Hepatocyte (in vitro differentiated cells): ENCODE results near the gene PEAK1. TPM values are rescaled to one million over a fixed set of nuclear protein-coding genes. Genes with fewer than 3 reads are reported as not detected.
A peak's percentile ranks its signal among the peaks of the same experiment; 100 is the strongest.

Experiments used
- DNase-seq: peaks from one replicate; pipeline ENCODE4 v3.0.0-alpha.2; 2016; ENCODE audit warnings: low spot score
- H2AFZ ChIP-seq: fragments of 200-600 bp; sonication (generic); 2 replicates; pipeline ENCODE4 v1.6.0; 2016; ENCODE audit warnings: antibody characterized with exemption, mild to moderate bottlenecking
- H3K27ac ChIP-seq: fragments of 200-600 bp; sonication (generic); 2 replicates; pipeline ENCODE4 v1.5.1; 2016; ENCODE audit warnings: mild to moderate bottlenecking
- H3K27me3 ChIP-seq: fragments of 200-600 bp; sonication (generic); 2 replicates; pipeline ENCODE4 v1.6.1; 2016
- H3K36me3 ChIP-seq: fragments of 200-600 bp; sonication (generic); replicated peaks from 2 replicates; pipeline ENCODE4 v1.5.1; 2016; ENCODE audit warnings: low read depth; ENCODE audit not compliant: insufficient read depth
- H3K4me1 ChIP-seq: fragments of 200-600 bp; sonication (generic); 2 replicates; pipeline ENCODE4 v1.5.1; 2016; ENCODE audit warnings: mild to moderate bottlenecking, moderate library complexity; ENCODE audit not compliant: insufficient read depth
- H3K4me2 ChIP-seq: fragments of 200-600 bp; sonication (generic); 2 replicates; pipeline ENCODE4 v1.6.0; 2016
- H3K4me3 ChIP-seq: fragments of 200-600 bp; sonication (generic); 2 replicates; pipeline ENCODE4 v1.5.1; 2016; ENCODE audit warnings: mild to moderate bottlenecking
- H3K79me2 ChIP-seq: fragments of 200-600 bp; sonication (generic); 2 replicates; pipeline ENCODE4 v1.6.0; 2017; ENCODE audit warnings: mild to moderate bottlenecking
- H3K9me2 ChIP-seq: fragments of 200-600 bp; sonication (generic); replicated peaks from 2 replicates; pipeline ENCODE4 v1.6.0; 2017; ENCODE audit warnings: mild to moderate bottlenecking; ENCODE audit not compliant: insufficient read depth
- H3K9me3 ChIP-seq: fragments of 200-600 bp; sonication (generic); 2 replicates; pipeline ENCODE4 v1.5.1; 2016; ENCODE audit warnings: low read depth, mild to moderate bottlenecking
- H4K20me1 ChIP-seq: fragments of 200-600 bp; sonication (generic); 2 replicates; pipeline ENCODE4 v1.6.0; 2016; ENCODE audit warnings: mild to moderate bottlenecking; ENCODE audit not compliant: insufficient read depth, poor library complexity, severe bottlenecking
- EZH2 ChIP-seq: fragments of 200-600 bp; sonication (generic); IDR thresholded peaks from 2 replicates; pipeline ENCODE4 v1.6.1; 2016; ENCODE audit warnings: antibody characterized with exemption, mild to moderate bottlenecking, borderline replicate concordance
- EZH2phosphoT487 ChIP-seq: fragments of 200-600 bp; sonication (generic); IDR thresholded peaks from one replicate; pipeline ENCODE4 v1.6.1; 2018; ENCODE audit warnings: antibody characterized with exemption, mild to moderate bottlenecking, low read depth, moderate library complexity; ENCODE audit not compliant: unreplicated experiment, severe bottlenecking
- WGBS: methylation state at CpG from one replicate; pipeline ENCODE4 v1.1.6; 2016; ENCODE audit warnings: low lambda C conversion rate; ENCODE audit errors: missing lambda C conversion rate; 5-methylcytosine and 5-hydroxymethylcytosine counted together
- polyA plus RNA-seq: library from polyadenylated mRNA; unstranded; fragments of >200 nt; fragmentation: Nextera tagmentation; extraction: Ambion mirVana; gene quantifications from 2 replicates; pipeline ENCODE4 v1.2.1, GENCODE V29; 2016
- total RNA-seq: library from RNA; depleted of rRNA; stranded (reverse); fragments of >200 nt; gene quantifications from 2 replicates; pipeline ENCODE4 v1.2.3, GENCODE V29; 2014
- TF ChIP-seq, protein P1 (sequence below): fragments of 200-600 bp; sonication (generic); IDR thresholded peaks from 2 replicates; pipeline ENCODE4 v1.5.1; 2016; ENCODE audit warnings: antibody characterized with exemption, mild to moderate bottlenecking; ENCODE audit not compliant: poor library complexity

The PEAK1 gene
- total and polyA plus RNA-seq, 2 experiments from 2014 or later, result 8.1 to 27.1 TPM

DNA sequence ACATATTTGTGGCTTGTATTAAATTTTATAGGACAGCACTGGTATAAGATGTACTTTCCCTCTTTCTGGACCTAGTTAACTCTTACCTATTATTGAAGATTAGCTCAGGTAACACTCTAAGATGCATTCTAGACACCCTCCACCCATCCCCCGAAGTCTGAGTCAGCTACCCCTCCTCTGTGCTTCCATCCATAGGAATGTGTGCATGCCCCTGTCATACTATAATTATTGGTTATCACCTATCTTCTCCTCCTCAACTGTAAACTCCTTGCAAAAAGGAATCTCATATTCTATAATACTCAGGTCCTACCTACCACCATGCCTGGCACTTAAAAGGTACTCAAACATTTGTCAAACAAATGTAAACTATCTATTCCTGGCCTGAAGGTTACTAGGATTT is 3.0 kb downstream of the PEAK1 start:
- peak overlapping the region; percentile 78 for H3K4me2 ChIP-seq
- H3K9me3 ChIP-seq, result no peaks in the 10 kb centered on the region
- no peak overlapping the region for H2AFZ ChIP-seq
- 0% methylated on average over 1 of the region's 1 CpG for WGBS
- TF ChIP-seq EZH2phosphoT487, result no peak
- TF ChIP-seq EZH2, result no peak
- TF ChIP-seq, protein P1, sequence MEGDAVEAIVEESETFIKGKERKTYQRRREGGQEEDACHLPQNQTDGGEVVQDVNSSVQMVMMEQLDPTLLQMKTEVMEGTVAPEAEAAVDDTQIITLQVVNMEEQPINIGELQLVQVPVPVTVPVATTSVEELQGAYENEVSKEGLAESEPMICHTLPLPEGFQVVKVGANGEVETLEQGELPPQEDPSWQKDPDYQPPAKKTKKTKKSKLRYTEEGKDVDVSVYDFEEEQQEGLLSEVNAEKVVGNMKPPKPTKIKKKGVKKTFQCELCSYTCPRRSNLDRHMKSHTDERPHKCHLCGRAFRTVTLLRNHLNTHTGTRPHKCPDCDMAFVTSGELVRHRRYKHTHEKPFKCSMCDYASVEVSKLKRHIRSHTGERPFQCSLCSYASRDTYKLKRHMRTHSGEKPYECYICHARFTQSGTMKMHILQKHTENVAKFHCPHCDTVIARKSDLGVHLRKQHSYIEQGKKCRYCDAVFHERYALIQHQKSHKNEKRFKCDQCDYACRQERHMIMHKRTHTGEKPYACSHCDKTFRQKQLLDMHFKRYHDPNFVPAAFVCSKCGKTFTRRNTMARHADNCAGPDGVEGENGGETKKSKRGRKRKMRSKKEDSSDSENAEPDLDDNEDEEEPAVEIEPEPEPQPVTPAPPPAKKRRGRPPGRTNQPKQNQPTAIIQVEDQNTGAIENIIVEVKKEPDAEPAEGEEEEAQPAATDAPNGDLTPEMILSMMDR, result no peak
- no peak for DNase-seq
- H3K9me2 ChIP-seq, result no peaks in the 10 kb centered on the region
- H3K4me1 ChIP-seq, result peaks cover 4% of the 10 kb centered on the region
- H3K27me3 ChIP-seq, result no peaks in the 10 kb centered on the region
- peaks cover 83% of the 10 kb centered on the region for H3K79me2 ChIP-seq
- H3K4me3 ChIP-seq, result no peak overlapping the region
- H4K20me1 ChIP-seq, result peaks cover 8% of the 10 kb centered on the region
- no peaks in the 10 kb centered on the region for H3K36me3 ChIP-seq
- no peak overlapping the region for H3K27ac ChIP-seq

GRCh38 chr15:77416148-77416455 is 3.8 kb downstream of the PEAK1 start:
- TF ChIP-seq EZH2phosphoT487 (no peak), EZH2 (no peak)
- TF ChIP-seq, protein P1, result no peak
- Histone ChIP-seq H3K9me3 (no peaks in the 10 kb centered on the region), H2AFZ (no peak overlapping the region), H3K27ac (no peak overlapping the region), H4K20me1 (peaks cover 4% of the 10 kb centered on the region), H3K36me3 (no peaks in the 10 kb centered on the region), H3K4me2 (no peak overlapping the region), H3K4me1 (peaks cover 4% of the 10 kb centered on the region), H3K9me2 (no peaks in the 10 kb centered on the region), H3K27me3 (no peaks in the 10 kb centered on the region), H3K4me3 (no peak overlapping the region), H3K79me2 (peaks cover 80% of the 10 kb centered on the region)
- no peak for DNase-seq
- WGBS, result 72% methylated on average over 2 of the region's 2 CpGs

- Histone ChIP-seq H3K79me2 (peaks cover 85% of the 10 kb centered on the region), H3K4me1 (peaks cover 7% of the 10 kb centered on the region)
- 96% methylated on average over 4 of the region's 4 CpGs for WGBS
Observed at GRCh38 chr15:77415450-77416147, 4.3 kb downstream of the PEAK1 start.

More at GRCh38 chr15:77415450-77416147, 4.3 kb downstream of the PEAK1 start:
- no peak overlapping the region for H3K27ac ChIP-seq
- H3K9me3 ChIP-seq, result no peaks in the 10 kb centered on the region
- TF ChIP-seq, protein P1, result no peak
- TF ChIP-seq EZH2 (no peak), EZH2phosphoT487 (no peak)
- no peak overlapping the region for H3K4me3 ChIP-seq
- no peaks in the 10 kb centered on the region for H3K36me3 ChIP-seq
- H3K4me2 ChIP-seq, result no peak overlapping the region
- DNase-seq, result no peak
- no peak overlapping the region for H2AFZ ChIP-seq
- no peaks in the 10 kb centered on the region for H3K27me3 ChIP-seq
- peaks cover 4% of the 10 kb centered on the region for H4K20me1 ChIP-seq
- H3K9me2 ChIP-seq, result no peaks in the 10 kb centered on the region
